RCC 7860 (cell line): ENCODE data around the gene CDK5.
"Not testable (repeated sequence)": the region's sequence is repeated elsewhere in the genome, so short reads cannot be mapped to it uniquely, and the experiment has no call there.

Source experiments
- DNase-seq: peaks from one replicate; pipeline ENCODE4 v3.0.0-alpha.2; 2015; ENCODE audit warnings: low spot score
- FAIRE-seq: peaks from 2 replicates; lab custom pipeline; 2012; peaks lifted over from hg19 to GRCh38; lab: Jason Lieb, UNC

The CDK5 gene

DNA sequence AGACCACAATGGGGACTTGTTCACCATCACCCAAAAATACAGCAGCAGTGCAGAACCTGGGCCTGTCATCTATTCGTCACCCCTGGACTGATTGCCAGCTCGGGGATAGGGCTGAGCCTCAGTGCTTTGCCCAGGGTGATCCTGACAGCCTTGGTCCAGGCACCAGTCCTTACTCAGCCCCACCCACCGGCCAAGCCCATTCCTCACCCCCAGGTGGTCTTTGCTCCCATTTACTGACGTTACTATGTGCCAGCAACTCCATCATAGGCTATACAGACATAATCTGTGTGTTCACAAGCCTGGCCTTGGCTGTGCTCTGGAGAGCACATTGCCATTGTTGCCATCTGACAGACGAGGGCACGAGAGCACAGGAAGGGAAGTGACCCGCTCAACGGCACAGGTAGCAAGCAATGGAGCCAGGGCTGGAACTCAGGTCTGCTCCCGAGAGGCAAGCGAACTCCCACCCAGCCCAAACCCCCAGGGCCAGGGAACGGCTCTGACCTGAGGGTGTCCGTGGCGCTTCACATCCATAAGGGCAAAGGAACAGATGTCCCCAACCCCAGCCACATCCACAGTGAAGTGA is 40.2 kb downstream of the CDK5 start:
- FAIRE-seq: no peak
- DNase-seq: no peak

DNA sequence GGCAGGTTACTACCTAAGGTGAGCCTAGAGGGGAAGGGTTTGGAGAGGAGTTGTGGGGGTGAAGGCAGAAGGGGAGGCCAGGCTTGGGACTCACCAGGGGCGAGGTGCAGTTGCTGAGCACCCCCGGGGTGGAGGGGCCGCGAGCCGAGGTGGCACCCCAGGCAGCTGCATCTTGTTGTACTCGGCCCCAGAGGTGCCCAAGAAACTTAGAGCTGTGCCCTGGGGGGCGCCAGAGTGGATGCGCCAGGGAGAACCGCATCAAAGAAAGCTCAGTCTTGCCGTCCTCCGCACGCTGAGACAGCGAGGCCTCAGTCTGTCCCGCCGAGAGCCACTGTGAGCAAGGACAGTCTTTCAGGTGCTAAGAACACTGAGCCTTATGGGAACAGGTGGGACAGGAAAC is 40.8 kb downstream of the CDK5 start:
- FAIRE-seq: no peak
- DNase-seq: no peak

DNA sequence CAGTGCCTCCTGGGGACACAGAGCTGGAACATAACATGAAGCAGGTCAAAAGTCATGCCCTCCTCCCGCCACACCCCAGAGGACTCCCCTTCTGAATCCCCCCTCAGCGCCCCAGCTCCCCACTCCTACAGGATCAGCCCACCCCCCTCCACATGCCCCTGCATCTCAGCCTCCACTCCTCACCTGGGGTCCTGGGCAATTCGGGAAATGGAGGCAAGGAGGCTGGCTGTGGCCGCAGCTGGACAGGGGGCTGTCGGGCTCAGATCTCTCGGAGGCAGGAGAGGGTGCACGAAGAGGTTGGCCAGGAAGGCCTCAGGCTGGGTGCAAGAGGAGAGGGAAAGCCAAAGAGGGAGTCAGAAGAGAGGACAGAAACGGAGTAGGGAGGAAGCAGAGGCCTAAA is 41.2 kb downstream of the CDK5 start:
- FAIRE-seq (no peak), DNase-seq (no peak)

DNA sequence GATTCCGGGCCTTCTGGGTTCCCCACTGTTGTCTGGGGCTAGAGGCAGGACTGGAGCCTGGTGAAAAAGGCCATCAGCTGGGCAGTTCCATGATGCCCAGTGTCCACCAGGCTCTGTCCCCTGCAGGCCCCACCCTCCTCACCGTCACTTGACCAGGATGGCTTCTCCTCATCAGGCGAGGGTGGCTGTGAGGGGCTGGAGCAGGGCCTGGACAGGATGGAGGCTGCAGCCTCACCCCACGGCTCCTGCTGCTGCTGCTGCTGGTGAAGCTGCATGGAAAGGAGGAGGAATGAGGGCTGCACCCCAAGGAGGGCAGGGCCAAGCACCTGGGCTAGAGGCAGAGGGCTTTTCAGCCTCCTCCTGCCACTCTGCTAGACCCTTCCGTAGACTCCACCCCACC is 41.7 kb downstream of the CDK5 start:
- DNase-seq (no peak), FAIRE-seq (no peak)

DNA sequence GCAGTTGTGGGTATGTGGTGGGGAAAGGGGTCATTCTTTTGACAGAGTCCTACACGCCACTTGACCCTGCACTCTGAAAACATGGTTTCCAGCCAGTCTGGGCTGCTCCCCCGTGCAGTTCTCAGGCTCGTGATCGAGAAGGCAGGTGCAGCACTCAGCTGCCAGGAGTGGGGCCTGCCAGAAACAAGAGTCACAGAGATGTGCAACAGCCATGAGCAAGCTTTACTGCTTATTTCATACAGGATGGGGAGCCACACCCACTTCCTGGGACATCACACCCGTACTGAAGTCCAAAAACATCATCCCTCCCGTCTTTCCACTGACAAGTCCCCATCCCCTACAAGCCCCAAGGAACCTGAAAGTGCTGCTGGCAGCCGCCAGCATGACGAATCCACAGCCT is 42.7 kb downstream of the CDK5 start:
- no peak for FAIRE-seq

DNA sequence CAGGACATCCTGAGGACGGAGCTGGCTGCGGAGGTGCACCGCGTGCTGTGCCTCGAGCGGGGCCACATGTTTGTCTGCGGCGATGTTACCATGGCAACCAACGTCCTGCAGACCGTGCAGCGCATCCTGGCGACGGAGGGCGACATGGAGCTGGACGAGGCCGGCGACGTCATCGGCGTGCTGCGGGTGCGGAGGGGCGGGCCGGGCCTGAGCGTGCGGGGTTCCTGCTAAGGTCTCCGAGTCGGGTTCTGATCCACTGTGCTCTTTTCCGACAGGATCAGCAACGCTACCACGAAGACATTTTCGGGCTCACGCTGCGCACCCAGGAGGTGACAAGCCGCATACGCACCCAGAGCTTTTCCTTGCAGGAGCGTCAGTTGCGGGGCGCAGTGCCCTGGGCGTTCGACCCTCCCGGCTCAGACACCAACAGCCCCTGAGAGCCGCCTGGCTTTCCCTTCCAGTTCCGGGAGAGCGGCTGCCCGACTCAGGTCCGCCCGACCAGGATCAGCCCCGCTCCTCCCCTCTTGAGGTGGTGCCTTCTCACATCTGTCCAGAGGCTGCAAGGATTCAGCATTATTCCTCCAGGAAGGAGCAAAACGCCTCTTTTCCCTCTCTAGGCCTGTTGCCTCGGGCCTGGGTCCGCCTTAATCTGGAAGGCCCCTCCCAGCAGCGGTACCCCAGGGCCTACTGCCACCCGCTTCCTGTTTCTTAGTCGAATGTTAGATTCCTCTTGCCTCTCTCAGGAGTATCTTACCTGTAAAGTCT is 43.8 kb downstream of the CDK5 start:
- DNase-seq: no peak

More for the DNA sequence above, 42.7 kb downstream of the CDK5 start:
- no peak for DNase-seq

DNA sequence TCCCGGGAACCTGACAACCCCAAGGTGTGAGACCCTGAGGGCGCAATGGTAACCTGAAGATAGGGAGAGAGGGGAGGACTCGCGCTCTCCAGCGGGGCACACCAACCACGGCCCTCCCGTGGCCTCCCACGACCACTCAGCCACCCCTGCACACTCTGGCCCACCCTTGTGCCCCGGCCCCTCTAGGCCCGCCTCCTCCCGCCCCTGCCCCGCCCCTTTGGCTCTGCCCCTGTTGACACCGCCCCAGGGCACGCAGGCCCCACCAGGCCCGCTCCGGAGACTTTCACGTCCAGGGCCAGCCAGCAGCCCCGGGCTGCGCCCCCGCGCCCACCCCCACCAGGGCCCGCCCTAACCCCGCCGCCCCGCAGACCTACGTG is 44.4 kb downstream of the CDK5 start:
- DNase-seq (no peak), FAIRE-seq (no peak)

More for the DNA sequence above, 43.8 kb downstream of the CDK5 start:
- FAIRE-seq: no peak

DNA sequence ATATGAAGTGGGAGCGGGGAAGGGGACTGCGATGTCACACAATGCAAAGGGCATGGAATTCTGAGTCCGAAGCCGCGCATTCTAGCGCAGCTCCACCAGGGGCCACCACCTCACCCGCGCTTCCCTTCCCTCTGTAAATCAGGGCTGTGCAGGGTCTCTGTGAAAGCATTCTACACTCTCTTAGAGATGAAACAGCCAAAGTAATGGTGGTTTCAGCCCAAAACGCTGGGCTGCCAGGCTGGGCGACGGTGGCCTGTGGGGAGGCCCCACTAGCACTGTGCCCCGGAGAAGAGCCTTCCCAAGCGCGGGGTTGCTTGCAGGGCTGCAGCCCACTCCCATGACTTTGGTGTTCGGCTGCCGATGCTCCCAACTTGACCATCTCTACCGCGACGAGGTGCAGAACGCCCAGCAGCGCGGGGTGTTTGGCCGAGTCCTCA is 44.8 kb downstream of the CDK5 start:
- no peak for DNase-seq

DNA sequence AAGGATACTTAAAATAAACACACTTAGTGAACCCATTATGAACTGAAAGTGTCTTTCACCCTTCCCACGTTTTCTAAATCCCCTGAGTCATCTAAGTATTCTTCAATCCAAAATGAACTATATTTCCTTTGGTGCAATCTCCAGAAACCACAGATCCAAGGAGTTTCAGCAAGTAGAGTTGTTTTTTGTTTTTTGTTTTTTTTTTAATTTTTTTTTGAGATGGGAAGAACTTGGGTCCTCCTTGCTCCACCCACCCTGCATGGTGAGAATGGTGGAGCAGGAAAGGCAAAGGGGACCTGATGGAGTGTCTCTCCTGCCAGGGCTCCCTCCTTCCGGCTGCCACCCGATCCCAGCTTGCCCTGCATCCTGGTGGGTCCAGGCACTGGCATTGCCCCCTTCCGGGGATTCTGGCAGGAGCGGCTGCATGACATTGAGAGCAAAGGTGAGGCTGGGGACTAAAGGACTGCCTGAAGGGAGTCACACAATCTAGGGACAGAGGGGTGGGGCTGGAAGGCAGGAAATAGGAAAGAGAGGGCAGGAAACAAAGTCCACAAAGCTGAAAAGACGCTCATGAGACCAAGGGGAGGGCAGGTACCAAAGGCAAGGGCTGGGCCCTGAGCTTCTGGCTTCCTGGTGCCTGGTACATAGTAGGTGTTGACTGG is 45.5 kb downstream of the CDK5 start:
- no peak for FAIRE-seq
- no peak for DNase-seq

More for the DNA sequence above, 44.8 kb downstream of the CDK5 start:
- FAIRE-seq: no peak

DNA sequence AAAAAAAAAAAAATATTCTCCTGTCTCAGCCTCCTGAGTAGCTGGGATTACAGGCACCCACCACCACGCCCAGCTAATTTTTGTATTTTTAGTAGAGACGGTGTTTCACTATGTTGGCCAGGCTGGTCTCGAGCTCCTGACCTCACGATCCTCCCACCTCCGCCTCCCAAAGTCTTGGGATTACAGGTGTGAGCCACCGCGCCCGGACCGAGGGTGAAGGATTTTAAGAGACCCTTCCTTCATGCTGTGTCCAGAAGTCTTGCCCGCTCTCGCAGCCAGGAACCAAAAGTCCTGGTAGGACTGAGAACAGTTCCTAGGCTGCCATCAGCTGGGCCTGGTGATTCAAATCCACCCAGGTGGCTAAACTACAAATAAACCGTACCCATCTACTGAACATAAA is 46.1 kb downstream of the CDK5 start:
- not testable (repeated sequence) for DNase-seq, FAIRE-seq

DNA sequence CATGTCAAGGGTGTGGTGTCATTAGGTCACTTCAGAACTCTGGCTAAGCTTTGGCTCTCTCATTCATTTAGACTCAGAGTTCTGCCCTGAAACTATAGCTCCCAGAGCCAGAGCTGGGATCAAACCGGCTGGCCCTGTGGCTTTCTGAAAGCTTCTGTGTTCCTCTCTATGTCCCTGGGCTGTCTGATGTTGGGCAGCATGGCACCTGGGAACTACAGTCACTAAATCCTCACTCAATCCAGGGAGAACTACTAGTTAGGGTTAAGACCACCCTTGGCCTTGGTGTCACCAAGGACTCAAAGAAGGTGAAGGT is 46.6 kb downstream of the CDK5 start:
- FAIRE-seq: no peak

DNA sequence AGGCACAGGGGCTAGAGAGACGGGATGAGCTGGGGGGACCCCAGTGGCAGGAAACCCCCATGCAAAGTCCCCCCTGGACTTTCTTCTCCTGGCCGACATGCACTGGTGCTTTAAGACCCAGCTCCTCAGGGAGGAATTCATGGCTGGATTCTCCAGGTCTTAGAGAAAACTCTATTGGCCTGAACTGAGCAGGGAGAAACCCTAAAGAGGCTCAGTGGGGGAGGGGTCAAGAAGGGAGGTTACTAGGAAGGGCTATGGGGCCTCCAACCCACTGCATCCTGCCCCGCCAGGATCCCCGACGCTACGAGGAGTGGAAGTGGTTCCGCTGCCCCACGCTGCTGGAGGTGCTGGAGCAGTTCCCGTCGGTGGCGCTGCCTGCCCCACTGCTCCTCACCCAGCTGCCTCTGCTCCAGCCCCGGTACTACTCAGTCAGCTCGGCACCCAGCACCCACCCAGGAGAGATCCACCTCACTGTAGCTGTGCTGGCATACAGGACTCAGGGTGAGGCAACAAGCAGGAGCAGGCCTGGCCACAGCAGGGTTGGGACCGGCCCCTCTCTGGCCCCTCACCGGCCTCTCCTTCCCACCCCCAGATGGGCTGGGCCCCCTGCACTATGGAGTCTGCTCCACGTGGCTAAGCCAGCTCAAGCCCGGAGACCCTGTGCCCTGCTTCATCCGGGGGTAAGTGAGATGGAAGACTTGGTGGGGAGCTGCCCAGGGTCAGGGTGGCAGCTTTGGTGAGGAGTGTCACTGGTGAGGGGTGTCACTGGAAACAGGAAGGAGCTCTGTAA is 47.2 kb downstream of the CDK5 start:
- no peak for FAIRE-seq

More for the DNA sequence above, 46.6 kb downstream of the CDK5 start:
- DNase-seq: no peak

DNA sequence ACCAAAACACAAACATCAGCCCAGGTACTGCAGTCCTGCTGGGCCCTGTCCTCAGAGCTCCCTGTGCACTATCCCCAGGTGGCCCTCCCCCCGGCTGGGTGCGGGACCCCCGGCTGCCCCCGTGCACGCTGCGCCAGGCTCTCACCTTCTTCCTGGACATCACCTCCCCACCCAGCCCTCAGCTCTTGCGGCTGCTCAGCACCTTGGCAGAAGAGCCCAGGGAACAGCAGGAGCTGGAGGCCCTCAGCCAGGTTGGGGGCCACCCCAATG is 47.7 kb downstream of the CDK5 start:
- FAIRE-seq (no peak), DNase-seq (no peak)

More for the DNA sequence above, 47.2 kb downstream of the CDK5 start:
- DNase-seq: no peak

DNA sequence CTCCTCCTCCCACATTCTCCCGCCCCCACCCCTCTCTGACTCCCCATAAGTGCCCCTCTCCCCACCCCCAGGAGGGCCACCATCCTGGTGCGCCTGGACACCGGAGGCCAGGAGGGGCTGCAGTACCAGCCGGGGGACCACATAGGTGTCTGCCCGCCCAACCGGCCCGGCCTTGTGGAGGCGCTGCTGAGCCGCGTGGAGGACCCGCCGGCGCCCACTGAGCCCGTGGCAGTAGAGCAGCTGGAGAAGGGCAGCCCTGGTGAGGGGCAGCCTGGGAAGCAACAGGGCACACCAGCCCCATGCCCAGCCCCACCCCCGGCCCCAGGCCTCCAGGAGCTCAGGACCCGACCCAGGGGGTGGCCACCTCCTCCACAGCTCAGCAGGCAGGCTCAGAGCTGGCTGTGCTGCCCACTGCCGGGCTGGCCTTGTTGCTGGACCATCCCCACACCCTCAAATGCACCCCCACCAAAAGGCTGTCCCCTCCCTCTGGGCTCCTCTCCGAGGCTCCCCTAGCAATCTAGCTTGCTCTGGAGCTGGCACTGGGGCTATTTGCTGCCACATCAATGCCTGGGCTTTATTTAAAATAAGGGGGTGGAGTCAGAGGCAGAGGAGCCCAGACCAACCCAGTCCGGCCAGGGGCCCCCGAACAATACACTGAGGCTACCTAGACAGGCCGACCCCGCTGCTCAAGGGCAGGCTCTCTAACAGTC is 48.2 kb downstream of the CDK5 start:
- DNase-seq (no peak), FAIRE-seq (no peak)

DNA sequence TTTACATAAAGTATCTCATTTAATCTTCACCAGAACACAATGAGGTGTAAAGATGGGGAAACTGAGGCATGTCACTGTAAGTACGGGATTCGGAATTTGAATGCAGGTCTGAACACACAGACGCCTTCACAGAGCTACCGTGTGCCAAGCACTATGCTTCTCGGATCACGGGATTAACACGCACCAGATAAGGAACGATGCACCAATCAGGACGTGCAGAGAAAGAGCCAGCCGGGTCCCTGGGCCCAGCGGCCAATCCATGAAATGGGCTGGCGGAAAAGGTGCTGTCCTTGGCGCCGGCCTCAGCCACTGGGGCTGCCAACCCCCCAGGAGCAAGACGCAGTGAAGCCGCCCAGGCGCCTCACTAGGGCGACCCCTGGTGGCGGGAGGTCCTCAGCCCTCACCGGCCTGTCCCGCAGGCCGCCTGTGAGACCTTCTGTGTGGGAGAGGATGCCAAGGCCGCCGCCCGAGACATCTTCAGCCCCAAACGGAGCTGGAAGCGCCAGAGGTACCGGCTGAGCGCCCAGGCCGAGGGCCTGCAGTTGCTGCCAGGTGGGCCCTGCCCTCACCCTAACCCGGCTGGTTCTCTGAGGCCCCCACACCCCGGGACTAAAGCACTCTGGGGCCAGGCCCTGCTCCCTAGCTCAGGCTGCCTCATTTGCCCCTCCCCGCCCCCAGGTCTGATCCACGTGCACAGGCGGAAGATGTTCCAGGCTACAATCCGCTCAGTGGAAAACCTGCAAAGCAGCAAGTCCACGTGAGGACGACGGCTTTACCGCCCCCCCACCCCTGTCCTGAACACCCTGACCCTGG is 49.0 kb downstream of the CDK5 start:
- no peak for FAIRE-seq
- DNase-seq: no peak

DNA sequence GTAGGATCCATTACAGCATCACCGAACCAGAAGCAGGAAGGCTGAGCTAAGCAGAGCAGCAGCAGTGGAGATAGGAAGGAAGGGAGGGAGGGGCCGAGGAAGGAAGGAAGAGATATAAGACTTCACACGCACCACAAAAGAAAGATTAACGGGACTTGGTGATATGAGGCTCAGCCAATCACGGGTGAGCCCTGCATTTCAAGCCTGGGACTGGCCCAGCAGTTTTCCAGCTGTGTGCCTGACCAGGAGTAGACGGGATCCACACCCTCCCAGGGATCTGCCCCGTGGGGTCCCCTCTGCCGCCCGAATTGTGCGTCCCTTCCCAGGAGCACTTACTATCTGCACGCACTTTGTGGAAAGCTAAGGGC is 49.6 kb downstream of the CDK5 start:
- FAIRE-seq (no peak), DNase-seq (no peak)

DNA sequence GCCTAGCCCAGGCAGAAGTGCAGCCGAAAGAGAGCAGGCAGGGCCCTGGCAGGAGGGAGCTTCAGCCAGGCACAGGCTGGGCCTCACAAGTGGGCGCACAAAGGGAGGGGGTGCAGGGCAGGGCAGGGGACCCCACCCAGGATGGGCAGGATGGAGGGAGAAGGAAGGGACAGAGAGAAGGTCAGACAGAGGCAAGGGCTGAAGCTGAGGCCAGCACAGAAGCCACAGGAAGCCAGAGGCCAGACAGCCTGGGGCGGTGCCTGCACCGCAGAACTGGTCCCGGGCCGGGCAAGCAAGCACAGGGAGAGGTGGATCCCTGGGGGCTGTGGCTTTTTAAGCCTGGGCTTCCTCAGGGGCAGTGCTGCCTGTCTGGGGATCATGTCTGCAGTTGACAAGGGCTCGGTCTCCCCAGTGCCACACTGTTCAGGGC is 50.2 kb downstream of the CDK5 start:
- FAIRE-seq: no peak
- DNase-seq: no peak

DNA sequence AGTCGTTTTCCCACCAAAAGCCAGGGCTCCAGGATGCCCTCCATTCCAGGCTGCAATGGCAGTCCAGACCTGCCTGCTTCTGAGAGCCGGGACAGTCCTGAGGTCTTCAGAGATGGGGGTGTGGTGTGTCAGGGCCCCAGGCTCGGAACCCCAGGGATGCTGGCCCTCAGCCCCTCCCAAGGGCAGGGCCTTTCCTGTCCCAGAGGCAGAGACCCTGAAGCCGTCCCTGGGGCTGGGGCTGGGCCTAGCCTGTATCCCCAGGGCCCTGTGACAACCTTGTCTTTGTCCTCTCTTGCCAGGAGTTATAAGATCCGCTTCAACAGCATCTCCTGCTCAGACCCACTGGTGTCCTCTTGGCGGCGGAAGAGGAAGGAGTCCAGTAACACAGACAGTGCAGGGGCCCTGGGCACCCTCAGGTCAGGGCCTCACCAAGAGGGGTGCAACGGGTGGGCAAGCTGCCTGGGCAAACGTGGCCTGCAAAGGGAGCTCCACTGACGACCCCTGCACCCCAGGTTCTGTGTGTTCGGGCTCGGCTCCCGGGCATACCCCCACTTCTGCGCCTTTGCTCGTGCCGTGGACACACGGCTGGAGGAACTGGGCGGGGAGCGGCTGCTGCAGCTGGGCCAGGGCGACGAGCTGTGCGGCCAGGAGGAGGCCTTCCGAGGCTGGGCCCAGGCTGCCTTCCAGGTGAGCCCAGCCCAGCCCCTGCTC is 51.0 kb downstream of the CDK5 start:
- DNase-seq (no peak), FAIRE-seq (no peak)

DNA sequence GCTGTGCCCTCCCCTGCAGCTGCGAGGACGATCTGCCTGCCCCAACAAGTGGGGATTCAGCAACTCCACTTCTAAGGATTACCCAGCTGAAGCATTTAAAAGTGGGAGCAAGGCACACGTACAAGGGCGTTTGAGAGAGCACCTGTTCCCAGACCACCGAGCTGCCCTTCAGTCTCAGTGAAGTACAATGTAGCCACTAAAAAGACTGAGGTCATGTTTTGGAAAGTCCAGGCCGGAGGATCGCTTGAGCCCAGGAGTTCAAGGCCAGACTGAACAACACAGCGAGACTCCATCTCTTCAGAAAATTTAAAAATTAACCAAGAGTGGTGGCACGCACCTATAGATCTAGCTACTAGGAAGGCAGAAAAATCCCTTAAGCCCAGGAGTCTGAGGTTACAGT is 52.1 kb downstream of the CDK5 start:
- no peak for DNase-seq
- FAIRE-seq: no peak
